ENCODE data around the gene CNNM4.

DNA sequence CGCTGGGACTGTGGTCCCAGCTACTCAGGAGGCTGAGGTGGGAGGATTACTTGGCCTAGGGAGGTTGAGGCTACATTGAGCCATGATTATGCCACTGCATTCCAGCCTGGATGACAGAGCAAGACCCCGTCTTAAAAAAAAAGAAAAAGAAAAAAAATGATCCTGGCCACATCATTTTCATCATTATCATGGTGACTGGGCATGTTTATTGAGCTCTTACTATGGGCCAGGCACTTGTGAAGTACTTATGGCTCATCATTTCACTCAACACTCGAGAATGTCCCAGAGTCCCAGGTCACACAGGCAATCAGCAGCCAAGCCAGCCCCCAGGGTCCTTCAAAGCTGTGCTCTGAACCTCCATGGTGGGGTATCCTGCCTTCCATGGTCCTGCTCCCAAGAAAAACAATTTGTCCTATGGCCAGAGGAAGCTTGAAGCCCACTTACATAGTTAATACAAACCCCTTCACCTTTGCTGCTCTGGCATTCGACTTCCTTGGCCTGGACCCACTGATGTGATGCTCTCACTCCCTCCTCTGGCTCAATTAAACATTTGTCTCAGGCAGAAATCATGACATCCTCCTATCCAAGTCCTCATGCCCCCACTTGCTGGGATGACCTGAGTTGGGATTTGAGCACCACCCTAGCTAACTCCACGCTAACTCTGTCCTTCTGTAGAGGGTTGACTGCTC lies 3.8 kb upstream of the CNNM4 start:
- no peak for TF ChIP-seq EZH2 (IDR thresholded peaks at IDR 0.05; ENCODE audit: low read length, unreplicated experiment)
- TF ChIP-seq, protein P1, sequence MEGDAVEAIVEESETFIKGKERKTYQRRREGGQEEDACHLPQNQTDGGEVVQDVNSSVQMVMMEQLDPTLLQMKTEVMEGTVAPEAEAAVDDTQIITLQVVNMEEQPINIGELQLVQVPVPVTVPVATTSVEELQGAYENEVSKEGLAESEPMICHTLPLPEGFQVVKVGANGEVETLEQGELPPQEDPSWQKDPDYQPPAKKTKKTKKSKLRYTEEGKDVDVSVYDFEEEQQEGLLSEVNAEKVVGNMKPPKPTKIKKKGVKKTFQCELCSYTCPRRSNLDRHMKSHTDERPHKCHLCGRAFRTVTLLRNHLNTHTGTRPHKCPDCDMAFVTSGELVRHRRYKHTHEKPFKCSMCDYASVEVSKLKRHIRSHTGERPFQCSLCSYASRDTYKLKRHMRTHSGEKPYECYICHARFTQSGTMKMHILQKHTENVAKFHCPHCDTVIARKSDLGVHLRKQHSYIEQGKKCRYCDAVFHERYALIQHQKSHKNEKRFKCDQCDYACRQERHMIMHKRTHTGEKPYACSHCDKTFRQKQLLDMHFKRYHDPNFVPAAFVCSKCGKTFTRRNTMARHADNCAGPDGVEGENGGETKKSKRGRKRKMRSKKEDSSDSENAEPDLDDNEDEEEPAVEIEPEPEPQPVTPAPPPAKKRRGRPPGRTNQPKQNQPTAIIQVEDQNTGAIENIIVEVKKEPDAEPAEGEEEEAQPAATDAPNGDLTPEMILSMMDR (conservative IDR thresholded peaks at IDR 0.05; ENCODE audit: low read depth, low read length) = no peak; the same call in 1 of the 2 replicates
- TF ChIP-seq EZH2phosphoT487 (IDR thresholded peaks at IDR 0.05; ENCODE audit: borderline replicate concordance, low read length) = no peak
